GM12878 (cell line): ENCODE data around the gene PIK3C3. TPM values are rescaled to one million over a fixed set of nuclear protein-coding genes. Genes with fewer than 3 reads are reported as not detected.

Experiments
- BCLAF1 ChIP-seq: fragments of 450-650 bp; IDR thresholded peaks from 2 replicates; pipeline ENCODE4 v1.6.1; 2017; ENCODE audit warnings: antibody characterized with exemption, mild to moderate bottlenecking, moderate library complexity
- BHLHE40 ChIP-seq, 2 experiments: fragments of 450-650 bp in 1 of 2; IDR thresholded peaks; 2 replicates each; pipeline ENCODE4 v1.6.1; 2011 to 2017; ENCODE audit warnings: low read depth in 2 of 2, borderline replicate concordance in 1 of 2, improper control_type of control experiment in 1 of 2, low read length in 1 of 2, mild to moderate bottlenecking in 1 of 2
- CHD4 ChIP-seq: fragments of 200-600 bp; sonication (generic); IDR thresholded peaks from 2 replicates; pipeline ENCODE4 v1.6.1; 2016; ENCODE audit warnings: mild to moderate bottlenecking
- FOXK2 ChIP-seq: fragments of 450-650 bp; IDR thresholded peaks from 2 replicates; pipeline ENCODE4 v1.6.1; 2017; ENCODE audit warnings: mild to moderate bottlenecking, moderate library complexity
- HDGF ChIP-seq: fragments of 450-650 bp; IDR thresholded peaks from 2 replicates; pipeline ENCODE4 v1.6.1; 2016; ENCODE audit warnings: antibody characterized with exemption
- LARP7 ChIP-seq: fragments of 450-650 bp; IDR thresholded peaks from 2 replicates; pipeline ENCODE4 v1.6.1; 2017; ENCODE audit warnings: mild to moderate bottlenecking
- MAX ChIP-seq: IDR thresholded peaks from 2 replicates; pipeline ENCODE4 v1.6.1; 2012; ENCODE audit warnings: low read depth, low read length, improper control_type of control experiment
- NFIC ChIP-seq: IDR thresholded peaks from 2 replicates; pipeline ENCODE4 v1.6.1; 2012; ENCODE audit warnings: low read depth, mild to moderate bottlenecking, inconsistent platforms, low read length, moderate library complexity
- RBBP5 ChIP-seq: fragments of 200-600 bp; sonication (generic); conservative IDR thresholded peaks from 2 replicates; pipeline ENCODE4 v1.6.1; 2016
- RELB ChIP-seq: fragments of 450-650 bp; IDR thresholded peaks from 2 replicates; pipeline ENCODE4 v1.6.1; 2017; ENCODE audit warnings: low read depth, mild to moderate bottlenecking, moderate library complexity
- SKIL ChIP-seq: fragments of 450-650 bp; IDR thresholded peaks from 2 replicates; pipeline ENCODE4 v1.6.1; 2017; ENCODE audit warnings: mild to moderate bottlenecking, low read depth, inconsistent platforms; ENCODE audit not compliant: poor library complexity, severe bottlenecking
- SREBF2 ChIP-seq: IDR thresholded peaks from 2 replicates; pipeline ENCODE4 v1.6.1; 2012; ENCODE audit warnings: mild to moderate bottlenecking, low read length
- polyA plus RNA-seq, 11 experiments: library from polyadenylated mRNA; depleted of rRNA in 4 of 11; unstranded in 6 of 11; stranded (reverse) in 5 of 11; fragments of >200 nt; fragmentation: Nextera tagmentation in 4 of 11; fragmentation: Illumina TruSeq in 1 of 11; extraction: Ambion mirVana in 4 of 11; extraction: Trizol in 1 of 11; gene quantifications; 1 replicate in 1 of 11; 2 replicates in 10 of 11; pipeline versions ENCODE4 v1.2.1 to v1.2.3, GENCODE V29; 2011 to 2016; ENCODE audit warnings: inconsistent platforms in 2 of 11, missing spikeins in 2 of 11, low read depth in 1 of 11
- total RNA-seq, 4 experiments: library from RNA; depleted of rRNA in 3 of 4; stranded (reverse); fragments of >200 nt in 3 of 4; fragmentation: Illumina TruSeq in 1 of 4; extraction: Trizol in 1 of 4; gene quantifications; 2 replicates each; pipeline versions ENCODE4 v1.2.1 to v1.2.3, GENCODE V29; 2013 to 2021

PIK3C3 gene
- total and polyA plus RNA-seq, 10 of the 15 experiments (the other 5 are each of a cell fraction or from before 2014, with no cell fraction given), result 14.4 to 131 (median 32.4) TPM

- no peak for TF ChIP-seq BHLHE40 (IDR thresholded peaks at IDR 0.05; ENCODE audit: borderline replicate concordance in 1 of 2, low read depth in 2 of 2, low read length in 1 of 2)
- no peak for TF ChIP-seq RELB
- no peak for TF ChIP-seq BCLAF1
- no peak for TF ChIP-seq NFIC
- TF ChIP-seq FOXK2, result no peak
- TF ChIP-seq RBBP5, result no peak
- no peak for TF ChIP-seq CHD4
- TF ChIP-seq LARP7, result no peak
- TF ChIP-seq SKIL, result no peak
- TF ChIP-seq MAX, result no peak
- no peak for TF ChIP-seq SREBF2
- no peak for TF ChIP-seq HDGF
Observed at GRCh38 chr18:41940506-41941215, 14.4 kb upstream of the PIK3C3 start (continued).
